ENCODE results near the gene CDHR2.
A peak's percentile ranks its signal among the peaks of the same experiment; 100 is the strongest.

Gene CDHR2

GRCh38 chr5:176608937-176609723 lies 60.0 kb downstream of the CDHR2 start (continued):
- TF ChIP-seq ZNF132 (tag by site-specific recombination; IDR thresholded peaks at IDR 0.05; ENCODE audit: borderline replicate concordance) (no peak), ZNF223 (tag by site-specific recombination; IDR thresholded peaks at IDR 0.05) (no peak), PATZ1 (tag by site-specific recombination; IDR thresholded peaks at IDR 0.05) (0 out of 2 replicates have a peak, but pooled peaks have one; percentile 45), ZNF133 (tag by site-specific recombination; IDR thresholded peaks at IDR 0.05) (no peak), ZSCAN4 (tag by site-specific recombination; IDR thresholded peaks at IDR 0.05) (0 out of 2 replicates have a peak, but pooled peaks have one; percentile 27), ZNF214 (tag by site-specific recombination; IDR thresholded peaks at IDR 0.05; ENCODE audit: borderline replicate concordance) (no peak), ZNF16 (tag by site-specific recombination; IDR thresholded peaks at IDR 0.05; ENCODE audit: low read depth) (no peak), ZNF248 (tag by site-specific recombination; IDR thresholded peaks at IDR 0.05) (no peak), ZNF112 (tag by site-specific recombination; IDR thresholded peaks at IDR 0.05) (no peak), ZBTB26 (tag by site-specific recombination; optimal IDR thresholded peaks at IDR 0.05) (peak; percentile 21), ZNF621 (tag by site-specific recombination; IDR thresholded peaks at IDR 0.05) (no peak), ZNF701 (tag by site-specific recombination; IDR thresholded peaks at IDR 0.05) (no peak), ZNF157 (tag by site-specific recombination; IDR thresholded peaks at IDR 0.05) (no peak), ZNF26 (tag by site-specific recombination; IDR thresholded peaks at IDR 0.05) (no peak), GLIS1 (tag by site-specific recombination; IDR thresholded peaks at IDR 0.05) (peak; percentile 66), ZNF394 (tag by site-specific recombination; IDR thresholded peaks at IDR 0.05; ENCODE audit: borderline replicate concordance) (no peak), ZNF302 (tag by site-specific recombination; IDR thresholded peaks at IDR 0.05; ENCODE audit: low read depth) (no peak), ZNF654 (tag by site-specific recombination; IDR thresholded peaks at IDR 0.05; ENCODE audit: low read depth) (no peak), ZNF510 (tag by site-specific recombination; IDR thresholded peaks at IDR 0.05; ENCODE audit: insufficient replicate concordance) (no peak), ZNF76 (tag by site-specific recombination; IDR thresholded peaks at IDR 0.05; ENCODE audit: borderline replicate concordance, low read depth) (no peak), ZNF707 (tag by site-specific recombination; IDR thresholded peaks at IDR 0.05) (no peak), GLIS2 (tag by site-specific recombination; IDR thresholded peaks at IDR 0.05) (peak; percentile 81), ZFP69B (tag by site-specific recombination; IDR thresholded peaks at IDR 0.05) (no peak), ZNF626 (tag by site-specific recombination; IDR thresholded peaks at IDR 0.05) (no peak), SP7 (tag by site-specific recombination; IDR thresholded peaks at IDR 0.05) (peak; percentile 42), PRDM4 (tag by site-specific recombination; IDR thresholded peaks at IDR 0.05) (no peak), ZBTB7A (tag by site-specific recombination; IDR thresholded peaks at IDR 0.05; ENCODE audit: low read depth) (no peak), ZBTB6 (tag by site-specific recombination; IDR thresholded peaks at IDR 0.05) (no peak)
